ENCODE measurements around the gene FAM117B.

- TF ChIP-seq CTCF (IDR thresholded peaks at IDR 0.05) (no peak), POLR2A (IDR thresholded peaks at IDR 0.05) (no peak)
These were observed 145.8 kb downstream of the FAM117B start for GRCh38 chr2:202780514-202781021.

All from esophagus squamous epithelium (tissue), 4 donors.